NT2/D1 (cell line): ENCODE data around the gene RAB3IL1.
A peak's percentile ranks its signal among the peaks of the same experiment; 100 is the strongest.

ENCODE experiments used
- DNase-seq: peaks from one replicate; pipeline ENCODE4 v3.0.0-alpha.2; 2011; ENCODE audit warnings: low read depth, low spot score
- H3K27me3 ChIP-seq: 2 replicates; pipeline ENCODE4 v1.6.0; 2011; ENCODE audit warnings: mild to moderate bottlenecking; ENCODE audit not compliant: insufficient read length, insufficient read depth
- H3K36me3 ChIP-seq: 2 replicates; pipeline ENCODE4 v1.6.1; 2011; ENCODE audit warnings: mild to moderate bottlenecking, low read length, mixed read lengths; ENCODE audit not compliant: insufficient read depth, insufficient read length
- H3K4me1 ChIP-seq: 2 replicates; pipeline ENCODE4 v1.5.1; 2011; ENCODE audit not compliant: insufficient read depth, insufficient read length
- H3K4me3 ChIP-seq: 2 replicates; pipeline ENCODE4 v1.5.1; 2011; ENCODE audit warnings: low read depth; ENCODE audit not compliant: insufficient read length
- H3K9ac ChIP-seq: 2 replicates; pipeline ENCODE4 v1.6.0; 2011; ENCODE audit warnings: low read depth; ENCODE audit not compliant: insufficient read length
- H3K9me3 ChIP-seq: 2 replicates; pipeline ENCODE4 v1.5.1; 2011; ENCODE audit warnings: mild to moderate bottlenecking, low read length; ENCODE audit not compliant: insufficient read depth
- SUZ12 ChIP-seq: IDR thresholded peaks from 2 replicates; pipeline ENCODE4 v1.6.1; 2011; ENCODE audit not compliant: insufficient read length, insufficient read depth; ENCODE audit errors: extremely low read depth
- YY1 ChIP-seq: IDR thresholded peaks from 2 replicates; pipeline ENCODE4 v1.6.1; 2011; ENCODE audit not compliant: insufficient read length, insufficient read depth
- ZNF274 ChIP-seq: IDR thresholded peaks from 2 replicates; pipeline ENCODE4 v1.6.1; 2011; ENCODE audit warnings: mild to moderate bottlenecking, low read depth, low read length

RAB3IL1 gene

DNA sequence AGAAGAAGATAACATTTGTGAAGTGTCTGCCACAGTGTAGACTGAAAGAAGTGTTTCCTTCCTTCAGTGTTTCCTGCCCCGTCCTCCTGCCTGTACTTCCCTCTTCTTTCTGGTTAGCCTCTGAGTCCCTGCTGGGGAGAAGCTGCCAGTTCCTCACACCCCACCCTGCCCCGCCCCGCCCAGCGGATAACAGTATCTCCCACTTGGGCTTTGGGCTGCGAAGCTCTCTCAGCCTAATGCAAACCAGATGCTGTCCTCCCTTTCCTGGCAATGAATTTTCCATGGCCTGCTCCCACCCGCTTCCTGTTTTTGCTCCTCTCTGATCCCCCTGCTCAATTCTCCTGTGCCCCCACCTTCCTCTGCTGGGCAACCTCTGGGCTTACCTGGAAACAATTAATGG, 5.2 kb upstream of the RAB3IL1 start:
- no peak for TF ChIP-seq ZNF274
- no peak for TF ChIP-seq SUZ12
- TF ChIP-seq YY1 = no peak
- H3K4me3 ChIP-seq = no peak overlapping the region
- no peaks in the 10 kb centered on the region for H3K36me3 ChIP-seq
- H3K9ac ChIP-seq = no peak overlapping the region
- peaks cover 22% of the 10 kb centered on the region for H3K27me3 ChIP-seq
- DNase-seq = no peak
- no peaks in the 10 kb centered on the region for H3K9me3 ChIP-seq
- H3K4me1 ChIP-seq = peaks cover 23% of the 10 kb centered on the region

- Histone ChIP-seq H3K36me3 (no peaks in the 10 kb centered on the region), H3K4me1 (peaks cover 23% of the 10 kb centered on the region), H3K9me3 (no peaks in the 10 kb centered on the region), H3K9ac (no peak overlapping the region), H3K27me3 (peaks cover 23% of the 10 kb centered on the region), H3K4me3 (no peak overlapping the region)
- TF ChIP-seq ZNF274 (no peak), SUZ12 (no peak), YY1 (no peak)
- no peak for DNase-seq
Observed at GRCh38 chr11:61921446-61921845, 4.1 kb upstream of the RAB3IL1 start.

- DNase-seq = no peak
- TF ChIP-seq YY1 (no peak), ZNF274 (no peak), SUZ12 (no peak)
- Histone ChIP-seq H3K27me3 (peaks cover 23% of the 10 kb centered on the region), H3K9ac (no peak overlapping the region), H3K9me3 (no peaks in the 10 kb centered on the region), H3K36me3 (no peaks in the 10 kb centered on the region), H3K4me3 (no peak overlapping the region), H3K4me1 (peaks cover 23% of the 10 kb centered on the region)
Observed at GRCh38 chr11:61919705-61920631, 2.6 kb upstream of the RAB3IL1 start.

DNA sequence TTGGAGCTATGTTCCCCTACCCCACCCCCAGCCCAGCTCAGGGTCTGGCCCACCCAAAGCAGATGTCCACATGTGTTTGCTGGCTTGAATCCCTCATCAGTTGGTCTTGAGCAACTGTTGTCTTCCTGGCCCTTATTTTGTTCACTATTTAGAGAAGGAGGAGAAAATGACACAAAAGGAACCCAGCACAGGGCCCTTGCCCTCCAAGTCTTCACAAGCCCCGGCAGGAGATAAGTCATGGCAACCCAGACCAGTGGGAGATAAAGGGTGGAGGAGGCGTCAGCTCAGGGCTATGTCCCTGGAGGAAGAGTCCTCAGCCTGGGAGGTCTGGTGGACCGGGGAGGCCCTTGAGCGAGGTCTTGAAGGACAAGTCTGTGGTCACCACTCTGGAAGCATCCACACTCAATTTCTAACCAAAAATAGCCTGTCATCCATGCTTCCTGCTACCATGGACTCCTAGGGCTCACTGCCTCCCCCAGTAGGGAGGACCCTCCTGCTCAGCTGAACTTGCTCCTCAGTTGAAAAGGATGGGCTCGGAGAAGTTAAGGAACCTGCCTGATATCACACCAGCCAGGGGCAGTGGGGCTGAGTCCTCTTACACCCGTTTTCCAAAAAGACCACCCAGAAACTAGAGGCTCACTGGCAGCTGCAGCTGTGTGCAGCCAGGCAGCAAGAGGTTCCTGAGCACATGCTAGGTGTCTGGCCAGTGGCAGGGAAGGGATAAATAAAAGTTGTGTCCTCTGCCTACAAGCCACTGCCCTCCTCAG, 1.8 kb upstream of the RAB3IL1 start:
- peaks cover 23% of the 10 kb centered on the region for H3K27me3 ChIP-seq
- H3K9ac ChIP-seq = no peak overlapping the region
- H3K4me3 ChIP-seq = no peak overlapping the region
- no peak for TF ChIP-seq SUZ12
- no peak for TF ChIP-seq YY1
- TF ChIP-seq ZNF274 = no peak
- H3K36me3 ChIP-seq = no peaks in the 10 kb centered on the region
- H3K4me1 ChIP-seq = peaks cover 21% of the 10 kb centered on the region
- no peaks in the 10 kb centered on the region for H3K9me3 ChIP-seq
- DNase-seq = no peak

- Histone ChIP-seq H3K9me3 (no peaks in the 10 kb centered on the region), H3K4me1 (peaks cover 16% of the 10 kb centered on the region), H3K27me3 (peaks cover 23% of the 10 kb centered on the region), H3K9ac (peak overlapping the region; percentile 70), H3K36me3 (no peaks in the 10 kb centered on the region), H3K4me3 (no peak overlapping the region)
- TF ChIP-seq ZNF274 = no peak
- no peak for TF ChIP-seq SUZ12
- no peak for TF ChIP-seq YY1
- no peak for DNase-seq
Observed at GRCh38 chr11:61918251-61918937, 1.0 kb upstream of the RAB3IL1 start.

GRCh38 chr11:61916737-61917333, 531 bp downstream of the RAB3IL1 start:
- Histone ChIP-seq H3K9me3 (no peaks in the 10 kb centered on the region), H3K36me3 (no peaks in the 10 kb centered on the region), H3K27me3 (peaks cover 23% of the 10 kb centered on the region), H3K4me3 (peak overlapping the region; percentile 62), H3K9ac (peak overlapping the region; percentile 80), H3K4me1 (peaks cover 9% of the 10 kb centered on the region)
- no peak for TF ChIP-seq SUZ12
- no peak for TF ChIP-seq ZNF274
- TF ChIP-seq YY1 = no peak
- DNase-seq = no peak
